Adrenal gland (tissue), 12 donors: Measurements from ENCODE around the gene SETDB2. TPM values are rescaled to one million over a fixed set of nuclear protein-coding genes. Genes with fewer than 3 reads are reported as not detected.

Source experiments
- DNase-seq, 7 donors: peaks; one replicate each; pipeline ENCODE4 v3.0.0-alpha.2; 2019 to 2020
- H3K27ac ChIP-seq, 5 donors: fragments of 200-600 bp; sonication (generic) in 4 of 5; 1 replicate in 3 of 5; 2 replicates in 2 of 5; pipeline versions ENCODE4 v1.5.1 to v1.8.0; 2016 to 2020; ENCODE audit warnings: mild to moderate bottlenecking in 1 of 5
- H3K27me3 ChIP-seq: fragments of 200-600 bp; 2 replicates; pipeline ENCODE4 v1.8.0; 2021
- H3K36me3 ChIP-seq, 2 donors: fragments of 200-600 bp; replicated peaks in 1 of 2; 1 replicate in 1 of 2; 2 replicates in 1 of 2; pipeline versions ENCODE4 v1.5.1 to v1.8.0; 2018 to 2022
- H3K4me1 ChIP-seq, 2 donors: fragments of 200-600 bp; replicated peaks in 1 of 2; 1 replicate in 1 of 2; 2 replicates in 1 of 2; pipeline versions ENCODE4 v1.5.1 to v1.8.0; 2018 to 2021
- H3K4me3 ChIP-seq, 4 donors: fragments of 200-600 bp; sonication (generic) in 3 of 4; one replicate each; pipeline ENCODE4 v1.5.1; 2016 to 2018
- H3K9me3 ChIP-seq, 3 donors: fragments of 200-600 bp; sonication (generic) in 1 of 3; replicated peaks in 1 of 3; 1 replicate in 2 of 3; 2 replicates in 1 of 3; pipeline versions ENCODE4 v1.5.1 to v1.8.0; 2016 to 2021
- CTCF ChIP-seq, 6 experiments: fragments of 450-650 bp in 4 of 6; fragments of 200-600 bp in 2 of 6; sonication (generic) in 1 of 6; IDR thresholded peaks; 1 replicate in 5 of 6; 2 replicates in 1 of 6; pipeline versions ENCODE4 v1.5.1 to v1.8.0; 2016 to 2021; ENCODE audit warnings: antibody characterized with exemption in 6 of 6, mild to moderate bottlenecking in 2 of 6, moderate library complexity in 1 of 6
- POLR2A ChIP-seq, 2 donors: fragments of 450-650 bp; IDR thresholded peaks; one replicate each; pipeline ENCODE4 v1.6.1; 2017; ENCODE audit warnings: antibody characterized with exemption in 2 of 2, mild to moderate bottlenecking in 2 of 2, moderate library complexity in 1 of 2
- WGBS, 4 donors: extraction: QIAGEN DNeasy Blood & Tissue Kit in 2 of 4; methylation state at CpG; one replicate each; pipeline versions ENCODE4 v1.1.5 to v1.1.7; 2013 to 2017; 5-methylcytosine and 5-hydroxymethylcytosine counted together
- intact Hi-C, 2 donors: fragments of 100-400 bp; cut with DNase I; formaldehyde crosslinking; loops; one replicate each; pipeline versions ENCODE4 v1.14.1 to v1.15.0; 2022 to 2023
- polyA plus RNA-seq, 3 donors: library from polyadenylated mRNA; stranded (reverse); fragments of 200-250 nt in 2 of 3; fragments of 350-450 nt in 1 of 3; fragmentation: Illumina TruSeq in 1 of 3; extraction: RNeasy Lipid Tissue Mini Kit (QIAGEN cat#74804) in 1 of 3; gene quantifications; one replicate each; pipeline ENCODE4 v1.2.3, GENCODE V29; 2013 to 2014
- total RNA-seq, 9 donors: library from RNA; depleted of rRNA in 4 of 9; stranded (reverse); fragments of >200 nt in 4 of 9; fragments of 120-200 nt in 1 of 9; fragmentation: NEBNext Ultra II Directional in 1 of 9; extraction: Animal tissue kit (Norgen Biotek cat#: 25700) in 1 of 9; gene quantifications; one replicate each; pipeline versions ENCODE4 v1.1.0 to v1.2.4, GENCODE V29; 2013 to 2023
- donor health status: healthy with polysubstance abuse.
- donor health status: Bipolar disorder and iron deficiency.
- donor health status: DM: yes; HTN: yes; CAD: no.
- donor health status: DM: no; HTN: no; CAD: no.
- donor health status: DM: no; HTN: no; CAD: no.
- donor health status: DM: yes; HTN: yes; CAD: no.

The SETDB2 gene
- total and polyA plus RNA-seq, 12 donors = 4.4 to 26.3 (median 13.5) TPM

GRCh38 chr13:49533591-49534269, 89.7 kb downstream of the SETDB2 start:
- 66 to 77% (median 69%) methylated on average over 7 of the region's 7 CpGs for WGBS, 4 donors
- H3K27me3 ChIP-seq = no peaks in the 10 kb centered on the region

GRCh38 chr13:49536144-49536873, 92.2 kb downstream of the SETDB2 start:
- H3K36me3 ChIP-seq = peaks cover 0 to 15% of the 10 kb centered on the region in 2 donors
- H3K27ac ChIP-seq = no peak overlapping the region
- peaks cover 0 to 4% of the 10 kb centered on the region in 2 donors for H3K4me1 ChIP-seq
- H3K4me3 ChIP-seq = no peak overlapping the region
- no peaks in the 10 kb centered on the region for H3K27me3 ChIP-seq
- DNase-seq = no peak
- intact Hi-C loops = no loop called here
- no peak for TF ChIP-seq POLR2A (IDR thresholded peaks at IDR 0.05)
- TF ChIP-seq CTCF (IDR thresholded peaks at IDR 0.05) = no peak
- H3K9me3 ChIP-seq = no peaks in the 10 kb centered on the region
- WGBS, 4 donors = 68 to 78% (median 78%) methylated on average over 6 to 7 of the region's 7 CpGs

More at GRCh38 chr13:49533591-49534269, 89.7 kb downstream of the SETDB2 start:
- Histone ChIP-seq H3K36me3 (peaks cover 0 to 3% of the 10 kb centered on the region in 2 donors), H3K27ac (no peak overlapping the region), H3K4me1 (peaks cover 0 to under 1% of the 10 kb centered on the region in 2 donors), H3K9me3 (no peaks in the 10 kb centered on the region), H3K4me3 (no peak overlapping the region)
- DNase-seq = no peak
- intact Hi-C loops = no loop called here
- TF ChIP-seq POLR2A (IDR thresholded peaks at IDR 0.05) (no peak), CTCF (IDR thresholded peaks at IDR 0.05) (no peak)

GRCh38 chr13:49538404-49538803, 94.3 kb downstream of the SETDB2 start:
- Histone ChIP-seq H3K4me1 (peaks cover 0 to 4% of the 10 kb centered on the region in 2 donors), H3K27ac (no peak overlapping the region), H3K4me3 (no peak overlapping the region), H3K9me3 (no peaks in the 10 kb centered on the region), H3K36me3 (peaks cover 0 to 25% of the 10 kb centered on the region in 2 donors), H3K27me3 (no peaks in the 10 kb centered on the region)
- TF ChIP-seq POLR2A (IDR thresholded peaks at IDR 0.05) = no peak
- TF ChIP-seq CTCF (IDR thresholded peaks at IDR 0.05) = no peak
- no peak for DNase-seq
- intact Hi-C loops = no loop called here
- 86 to 93% (median 88%) methylated on average over 2 of the region's 2 CpGs for WGBS, 4 donors

- H3K27ac ChIP-seq = no peak overlapping the region
These were observed 95.2 kb downstream of the SETDB2 start for GRCh38 chr13:49539313-49539712.

More at GRCh38 chr13:49539313-49539712, 95.2 kb downstream of the SETDB2 start:
- Histone ChIP-seq H3K4me3 (no peak overlapping the region), H3K36me3 (peaks cover 0 to 33% of the 10 kb centered on the region in 2 donors), H3K4me1 (peaks cover 0 to 4% of the 10 kb centered on the region in 2 donors), H3K27me3 (no peaks in the 10 kb centered on the region), H3K9me3 (no peaks in the 10 kb centered on the region)
- TF ChIP-seq POLR2A (IDR thresholded peaks at IDR 0.05) (no peak), CTCF (IDR thresholded peaks at IDR 0.05) (no peak)
- WGBS, 4 donors = 61 to 77% (median 69%) methylated on average over 5 of the region's 5 CpGs
- intact Hi-C loops = no loop called here
- no peak for DNase-seq
